ENCODE measurements around the gene BBC3.
"Not testable (repeated sequence)": the region's sequence is repeated elsewhere in the genome, so short reads cannot be mapped to it uniquely, and the experiment has no call there.

DNA sequence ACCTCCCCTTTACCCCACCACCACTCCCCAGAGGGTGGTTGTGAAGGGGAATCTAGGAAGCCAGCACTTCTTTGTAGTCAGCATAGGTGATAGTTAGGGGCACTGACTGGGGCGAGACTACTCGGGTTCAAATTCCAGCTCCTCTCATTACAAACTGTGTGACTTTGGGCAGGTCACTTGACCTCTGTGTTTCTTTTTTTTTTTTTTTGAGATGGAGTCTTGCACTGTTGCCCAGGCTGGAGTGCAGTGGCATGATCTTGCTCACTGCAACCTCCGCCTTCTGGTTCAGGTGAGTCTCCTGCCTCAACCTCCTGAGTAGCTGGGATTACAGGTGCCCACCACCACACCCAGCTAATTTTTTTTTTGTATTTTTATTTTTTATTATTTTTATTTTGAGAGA lies 45.5 kb upstream of the BBC3 start:
- TF ChIP-seq CTCF (conservative IDR thresholded peaks at IDR 0.05; ENCODE audit: low read depth, low read length); EZH2 (IDR thresholded peaks at IDR 0.05; ENCODE audit: borderline replicate concordance, low read depth, low read length, poor library complexity, severe bottlenecking): not testable (repeated sequence)
